HG03097 (cell line): Measurements from ENCODE around the gene RNASEH2A.

Experiments
- ATAC-seq: cut with Tn5 transposase; IDR thresholded peaks from one replicate; pipeline ENCODE4 v1.9.1; 2021; ENCODE audit not compliant: unreplicated experiment, low FRiP score

Gene RNASEH2A

GRCh38 chr19:12847159-12848139 is 41.1 kb downstream of the RNASEH2A start:
- ATAC-seq: no peak

GRCh38 chr19:12856653-12857052 is 50.3 kb downstream of the RNASEH2A start:
- ATAC-seq: no peak

- ATAC-seq: no peak
Observed at GRCh38 chr19:12858041-12858928, 51.9 kb downstream of the RNASEH2A start.

- ATAC-seq: no peak
Observed at GRCh38 chr19:12859546-12859945, 53.2 kb downstream of the RNASEH2A start.
